Measurements from ENCODE around the gene PINK1. TPM values are rescaled to one million over a fixed set of nuclear protein-coding genes. Genes with fewer than 3 reads are reported as not detected.

The PINK1 gene
- total RNA-seq, 1 donor from 2014 or later: 250 TPM

DNA sequence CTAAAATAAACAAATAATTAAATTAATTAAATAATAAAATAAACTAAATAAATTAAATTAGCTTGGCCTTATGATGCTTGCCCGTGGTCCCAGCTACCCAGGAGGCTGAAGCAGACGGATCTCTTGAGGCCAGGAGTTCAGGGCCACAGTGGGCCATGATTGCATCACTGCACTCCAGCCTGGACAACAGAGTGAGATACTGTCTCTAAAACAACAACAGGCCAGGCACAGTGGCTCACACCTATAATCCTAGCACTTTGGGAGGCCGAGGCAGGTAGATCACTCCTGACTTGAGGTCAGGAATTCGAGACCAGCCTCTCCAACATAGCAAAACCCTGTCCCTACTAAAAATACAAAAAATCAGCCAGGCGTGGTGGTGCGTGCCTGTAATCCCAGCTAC is 12.2 kb upstream of the PINK1 start:
- Histone ChIP-seq H3K36me3 (no peaks in the 10 kb centered on the region), H3K9me3 (replicated peaks) (no peaks in the 10 kb centered on the region), H3K27ac (replicated peaks) (no peak overlapping the region), H3K4me3 (no peak overlapping the region), H3K4me1 (peaks cover 20% of the 10 kb centered on the region), H3K27me3 (ENCODE audit: low read depth) (no peaks in the 10 kb centered on the region)
- TF ChIP-seq, protein P1, sequence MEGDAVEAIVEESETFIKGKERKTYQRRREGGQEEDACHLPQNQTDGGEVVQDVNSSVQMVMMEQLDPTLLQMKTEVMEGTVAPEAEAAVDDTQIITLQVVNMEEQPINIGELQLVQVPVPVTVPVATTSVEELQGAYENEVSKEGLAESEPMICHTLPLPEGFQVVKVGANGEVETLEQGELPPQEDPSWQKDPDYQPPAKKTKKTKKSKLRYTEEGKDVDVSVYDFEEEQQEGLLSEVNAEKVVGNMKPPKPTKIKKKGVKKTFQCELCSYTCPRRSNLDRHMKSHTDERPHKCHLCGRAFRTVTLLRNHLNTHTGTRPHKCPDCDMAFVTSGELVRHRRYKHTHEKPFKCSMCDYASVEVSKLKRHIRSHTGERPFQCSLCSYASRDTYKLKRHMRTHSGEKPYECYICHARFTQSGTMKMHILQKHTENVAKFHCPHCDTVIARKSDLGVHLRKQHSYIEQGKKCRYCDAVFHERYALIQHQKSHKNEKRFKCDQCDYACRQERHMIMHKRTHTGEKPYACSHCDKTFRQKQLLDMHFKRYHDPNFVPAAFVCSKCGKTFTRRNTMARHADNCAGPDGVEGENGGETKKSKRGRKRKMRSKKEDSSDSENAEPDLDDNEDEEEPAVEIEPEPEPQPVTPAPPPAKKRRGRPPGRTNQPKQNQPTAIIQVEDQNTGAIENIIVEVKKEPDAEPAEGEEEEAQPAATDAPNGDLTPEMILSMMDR (IDR thresholded peaks at IDR 0.05; ENCODE audit: borderline replicate concordance): no peak
- intact Hi-C loops (cut with micrococcal nuclease): no loop called here
- no peak for DNase-seq

DNA sequence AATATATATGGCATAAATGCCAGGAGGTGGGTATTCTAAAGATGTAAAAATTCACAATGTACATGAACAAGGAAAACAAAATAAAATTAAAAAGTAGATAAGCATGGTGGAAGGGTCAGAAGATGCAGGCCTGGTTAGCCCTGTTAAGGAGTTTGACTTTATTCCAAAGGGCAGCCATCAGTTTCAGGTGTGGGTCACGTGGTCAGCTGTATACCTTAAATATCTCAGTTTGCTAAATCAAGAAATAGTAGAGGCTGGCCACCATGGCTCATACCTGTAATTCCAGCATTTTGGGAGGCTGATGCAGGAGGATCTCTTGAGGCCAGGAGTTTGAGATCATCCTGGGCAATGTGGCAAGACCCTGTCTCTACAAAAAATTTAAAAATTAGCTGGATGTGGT is 8.5 kb upstream of the PINK1 start:
- no peaks in the 10 kb centered on the region for H3K4me1 ChIP-seq
- H3K27ac ChIP-seq (replicated peaks): no peak overlapping the region
- H3K9me3 ChIP-seq (replicated peaks): no peaks in the 10 kb centered on the region
- H3K27me3 ChIP-seq (ENCODE audit: low read depth): no peaks in the 10 kb centered on the region
- H3K36me3 ChIP-seq: no peaks in the 10 kb centered on the region
- intact Hi-C loops (cut with micrococcal nuclease): no loop called here
- TF ChIP-seq, protein P1 (IDR thresholded peaks at IDR 0.05; ENCODE audit: borderline replicate concordance): no peak
- H3K4me3 ChIP-seq: no peak overlapping the region
- DNase-seq: no peak

DNA sequence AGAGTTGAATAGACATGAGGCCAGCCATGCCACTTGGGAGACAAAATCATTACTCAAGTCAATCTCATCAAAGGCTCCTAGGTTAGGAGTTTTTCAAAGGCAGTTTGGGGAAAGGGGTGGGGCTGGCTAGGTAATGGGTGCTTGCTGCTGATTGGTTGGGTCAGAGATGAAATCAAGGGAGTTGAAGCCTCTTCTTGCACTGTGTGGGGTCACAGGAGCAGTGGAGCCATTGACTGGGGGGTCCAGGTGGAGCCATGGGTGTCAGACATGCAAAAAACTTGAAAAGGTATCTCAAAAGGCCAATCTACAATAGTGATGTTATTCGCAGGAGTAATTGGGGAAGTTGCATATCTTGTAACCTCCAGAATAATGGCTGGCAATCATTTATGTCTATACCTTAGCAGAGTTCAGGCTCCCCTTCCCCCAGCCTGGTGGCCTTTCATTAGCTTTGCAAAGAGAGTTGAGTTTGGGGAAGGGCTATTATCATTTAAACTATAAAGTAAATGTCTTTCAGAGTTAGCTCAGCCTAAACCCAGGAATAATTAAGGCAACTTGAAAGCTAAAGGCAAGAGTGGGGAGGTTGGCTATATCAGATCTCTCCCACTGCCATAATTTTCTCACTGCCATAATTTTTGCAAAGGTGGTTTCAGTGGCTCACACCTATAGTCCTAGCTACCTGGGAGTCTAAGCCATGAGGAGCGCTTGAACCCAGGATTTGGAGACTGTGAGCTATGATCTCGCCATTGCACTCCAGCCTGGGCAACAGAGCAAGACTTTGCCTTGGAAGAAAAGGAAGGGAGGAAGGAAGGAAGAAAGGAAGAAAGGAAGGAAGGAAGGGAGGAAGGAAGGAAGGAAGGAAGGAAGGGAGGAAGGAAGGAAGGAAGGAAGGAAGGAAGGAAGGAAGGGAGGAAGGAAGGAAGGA is 7.8 kb upstream of the PINK1 start:
- Histone ChIP-seq H3K4me3 (no peak overlapping the region), H3K27ac (replicated peaks) (no peak overlapping the region), H3K9me3 (replicated peaks) (no peaks in the 10 kb centered on the region), H3K4me1 (no peaks in the 10 kb centered on the region), H3K36me3 (no peaks in the 10 kb centered on the region), H3K27me3 (ENCODE audit: low read depth) (no peaks in the 10 kb centered on the region)
- TF ChIP-seq, protein P1 (IDR thresholded peaks at IDR 0.05; ENCODE audit: borderline replicate concordance): no peak
- no peak for DNase-seq
- intact Hi-C loops (cut with micrococcal nuclease): no loop called here

DNA sequence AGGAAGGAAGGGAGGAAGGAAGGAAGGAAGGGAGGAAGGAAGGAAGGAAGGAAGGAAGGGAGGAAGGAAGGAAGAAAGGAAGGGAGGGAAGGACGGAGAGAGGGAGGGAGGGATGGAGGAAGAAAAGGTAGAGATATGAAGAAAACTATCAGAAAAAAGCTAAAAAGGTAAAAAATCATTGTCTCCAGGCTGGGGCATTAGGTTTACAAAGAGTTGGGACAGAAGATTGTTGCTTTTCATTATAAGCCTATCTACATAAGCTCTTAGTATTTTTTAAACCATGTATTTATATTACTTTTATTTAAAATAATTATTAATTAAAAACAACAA is 7.2 kb upstream of the PINK1 start:
- DNase-seq: no peak
- no peaks in the 10 kb centered on the region for H3K4me1 ChIP-seq
- H3K9me3 ChIP-seq (replicated peaks): no peaks in the 10 kb centered on the region
- no peaks in the 10 kb centered on the region for H3K36me3 ChIP-seq
- no peak overlapping the region for H3K27ac ChIP-seq (replicated peaks)
- no peak overlapping the region for H3K4me3 ChIP-seq
- intact Hi-C loops (cut with micrococcal nuclease): no loop called here
- H3K27me3 ChIP-seq (ENCODE audit: low read depth): no peaks in the 10 kb centered on the region
- TF ChIP-seq, protein P1 (IDR thresholded peaks at IDR 0.05; ENCODE audit: borderline replicate concordance): no peak

DNA sequence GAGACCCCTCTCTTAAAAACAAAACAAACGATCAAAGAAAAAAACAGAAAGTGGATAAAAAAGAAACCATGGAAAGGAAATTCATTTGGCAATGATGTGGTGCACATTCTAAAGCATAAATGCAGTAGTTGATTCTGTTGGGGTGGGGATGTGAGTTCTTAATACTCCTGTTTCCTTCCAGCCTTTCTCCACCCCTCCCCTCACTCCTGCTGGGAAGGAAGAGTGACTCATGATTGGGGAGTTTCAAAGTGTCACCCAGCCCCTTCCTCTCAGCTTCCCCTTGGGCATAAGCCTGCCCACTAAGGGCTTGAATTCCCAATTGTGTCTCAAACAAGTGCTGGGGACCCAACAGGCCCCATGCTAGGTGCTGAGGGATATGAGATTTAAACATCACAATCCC is 6.7 kb upstream of the PINK1 start:
- no peak overlapping the region for H3K4me3 ChIP-seq
- no peaks in the 10 kb centered on the region for H3K36me3 ChIP-seq
- intact Hi-C loops (cut with micrococcal nuclease): no loop called here
- no peak overlapping the region for H3K27ac ChIP-seq (replicated peaks)
- no peak for DNase-seq
- H3K27me3 ChIP-seq (ENCODE audit: low read depth): no peaks in the 10 kb centered on the region
- no peaks in the 10 kb centered on the region for H3K9me3 ChIP-seq (replicated peaks)
- TF ChIP-seq, protein P1 (IDR thresholded peaks at IDR 0.05; ENCODE audit: borderline replicate concordance): no peak
- no peaks in the 10 kb centered on the region for H3K4me1 ChIP-seq
